ENCODE results near the gene MYOZ2. TPM values are rescaled to one million over a fixed set of nuclear protein-coding genes. Genes with fewer than 3 reads are reported as not detected.

Gene MYOZ2
- total and polyA plus RNA-seq, 2 experiments from 2014 or later = 18.0 to 54.0 TPM

GRCh38 chr4:119105605-119106004, 30.0 kb upstream of the MYOZ2 start:
- Histone ChIP-seq H3K4me3 (no peak overlapping the region), H3K9me3 (ENCODE audit: low read depth) (no peaks in the 10 kb centered on the region), H3K4me1 (ENCODE audit: low read depth) (peaks cover 6% of the 10 kb centered on the region), H3K27ac (no peak overlapping the region), H3K27me3 (no peaks in the 10 kb centered on the region), H3K36me3 (no peaks in the 10 kb centered on the region)
- peak in 1 of 2 donors; percentile 30 for DNase-seq (ENCODE audit: low read depth in 1 of 2, low spot score in 1 of 2)
- no peak for TF ChIP-seq CTCF (IDR thresholded peaks at IDR 0.05; ENCODE audit: low read depth, low read length)

GRCh38 chr4:119106036-119107000, 29.3 kb upstream of the MYOZ2 start:
- DNase-seq (ENCODE audit: low read depth in 1 of 2, low spot score in 1 of 2) = no peak
- Histone ChIP-seq H3K4me1 (ENCODE audit: low read depth) (peaks cover 6% of the 10 kb centered on the region), H3K27ac (no peak overlapping the region), H3K9me3 (ENCODE audit: low read depth) (no peaks in the 10 kb centered on the region), H3K27me3 (no peaks in the 10 kb centered on the region), H3K4me3 (no peak overlapping the region), H3K36me3 (no peaks in the 10 kb centered on the region)
- TF ChIP-seq CTCF (IDR thresholded peaks at IDR 0.05; ENCODE audit: low read depth, low read length) = no peak

- Histone ChIP-seq H3K27ac (no peak overlapping the region), H3K27me3 (no peaks in the 10 kb centered on the region), H3K36me3 (no peaks in the 10 kb centered on the region), H3K4me3 (no peak overlapping the region), H3K9me3 (ENCODE audit: low read depth) (no peaks in the 10 kb centered on the region), H3K4me1 (ENCODE audit: low read depth) (peaks cover 6% of the 10 kb centered on the region)
- no peak for DNase-seq (ENCODE audit: low read depth in 1 of 2, low spot score in 1 of 2)
- no peak for TF ChIP-seq CTCF (IDR thresholded peaks at IDR 0.05; ENCODE audit: low read depth, low read length)
Observed at GRCh38 chr4:119110121-119110520, 25.5 kb upstream of the MYOZ2 start.

- no peaks in the 10 kb centered on the region for H3K36me3 ChIP-seq
- H3K4me1 ChIP-seq (ENCODE audit: low read depth) = peaks cover 4% of the 10 kb centered on the region
- H3K27me3 ChIP-seq = no peaks in the 10 kb centered on the region
- DNase-seq (ENCODE audit: low read depth in 1 of 2, low spot score in 1 of 2) = no peak
- H3K9me3 ChIP-seq (ENCODE audit: low read depth) = no peaks in the 10 kb centered on the region
- no peak overlapping the region for H3K4me3 ChIP-seq
- no peak for TF ChIP-seq CTCF (IDR thresholded peaks at IDR 0.05; ENCODE audit: low read depth, low read length)
- H3K27ac ChIP-seq = no peak overlapping the region
Observed at GRCh38 chr4:119111296-119111695, 24.3 kb upstream of the MYOZ2 start.

GRCh38 chr4:119113033-119113655, 22.5 kb upstream of the MYOZ2 start:
- no peak for TF ChIP-seq CTCF (IDR thresholded peaks at IDR 0.05; ENCODE audit: low read depth, low read length)
- no peaks in the 10 kb centered on the region for H3K9me3 ChIP-seq (ENCODE audit: low read depth)
- H3K27me3 ChIP-seq = no peaks in the 10 kb centered on the region
- peaks cover 5% of the 10 kb centered on the region for H3K4me1 ChIP-seq (ENCODE audit: low read depth)
- peak in 1 of 2 donors; percentile 92 for DNase-seq (ENCODE audit: low read depth in 1 of 2, low spot score in 1 of 2)
- no peaks in the 10 kb centered on the region for H3K36me3 ChIP-seq
- no peak overlapping the region for H3K4me3 ChIP-seq
- H3K27ac ChIP-seq = no peak overlapping the region

All from cardiac muscle cell (in vitro differentiated cells and primary cell).